GM12864 (cell line): Measurements from ENCODE around the gene DNAH17.

ENCODE experiments used
- DNase-seq: peaks from one replicate; pipeline ENCODE4 v3.0.0-alpha.2; 2011; ENCODE audit warnings: low read depth
- H3K4me3 ChIP-seq: 2 replicates; pipeline ENCODE4 v1.5.1; 2011; ENCODE audit warnings: mild to moderate bottlenecking, low read depth, low read length, control low read depth
- TF ChIP-seq, protein P1 (sequence below): IDR thresholded peaks from 2 replicates; pipeline ENCODE4 v1.5.1; 2011; ENCODE audit warnings: low read depth, mild to moderate bottlenecking, moderate library complexity, low read length, control low read depth, inconsistent platforms; ENCODE audit errors: missing control alignments

DNAH17 gene

DNA sequence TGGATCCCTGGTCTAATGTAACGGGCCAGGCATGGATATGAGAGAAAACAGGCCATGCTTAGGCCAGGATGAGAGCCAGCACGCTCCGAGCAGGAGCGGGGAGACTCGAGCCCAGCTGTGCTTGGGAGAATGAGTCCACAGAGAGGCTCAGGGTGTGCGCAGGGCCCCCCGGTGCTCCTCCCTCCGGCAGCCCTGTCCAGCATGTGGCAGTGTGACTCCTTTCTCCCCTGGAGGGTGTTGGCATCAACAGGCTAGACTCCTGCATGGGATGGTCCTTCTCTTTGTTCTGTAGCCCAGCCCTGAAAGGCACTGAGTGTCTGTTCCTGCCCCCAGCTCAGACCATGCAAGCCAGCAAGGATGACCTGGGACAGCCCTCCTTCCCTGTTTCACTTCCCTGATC is 175.3 kb downstream of the DNAH17 start:
- no peak for DNase-seq
- H3K4me3 ChIP-seq = no peak overlapping the region
- TF ChIP-seq, protein P1, sequence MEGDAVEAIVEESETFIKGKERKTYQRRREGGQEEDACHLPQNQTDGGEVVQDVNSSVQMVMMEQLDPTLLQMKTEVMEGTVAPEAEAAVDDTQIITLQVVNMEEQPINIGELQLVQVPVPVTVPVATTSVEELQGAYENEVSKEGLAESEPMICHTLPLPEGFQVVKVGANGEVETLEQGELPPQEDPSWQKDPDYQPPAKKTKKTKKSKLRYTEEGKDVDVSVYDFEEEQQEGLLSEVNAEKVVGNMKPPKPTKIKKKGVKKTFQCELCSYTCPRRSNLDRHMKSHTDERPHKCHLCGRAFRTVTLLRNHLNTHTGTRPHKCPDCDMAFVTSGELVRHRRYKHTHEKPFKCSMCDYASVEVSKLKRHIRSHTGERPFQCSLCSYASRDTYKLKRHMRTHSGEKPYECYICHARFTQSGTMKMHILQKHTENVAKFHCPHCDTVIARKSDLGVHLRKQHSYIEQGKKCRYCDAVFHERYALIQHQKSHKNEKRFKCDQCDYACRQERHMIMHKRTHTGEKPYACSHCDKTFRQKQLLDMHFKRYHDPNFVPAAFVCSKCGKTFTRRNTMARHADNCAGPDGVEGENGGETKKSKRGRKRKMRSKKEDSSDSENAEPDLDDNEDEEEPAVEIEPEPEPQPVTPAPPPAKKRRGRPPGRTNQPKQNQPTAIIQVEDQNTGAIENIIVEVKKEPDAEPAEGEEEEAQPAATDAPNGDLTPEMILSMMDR = no peak

DNA sequence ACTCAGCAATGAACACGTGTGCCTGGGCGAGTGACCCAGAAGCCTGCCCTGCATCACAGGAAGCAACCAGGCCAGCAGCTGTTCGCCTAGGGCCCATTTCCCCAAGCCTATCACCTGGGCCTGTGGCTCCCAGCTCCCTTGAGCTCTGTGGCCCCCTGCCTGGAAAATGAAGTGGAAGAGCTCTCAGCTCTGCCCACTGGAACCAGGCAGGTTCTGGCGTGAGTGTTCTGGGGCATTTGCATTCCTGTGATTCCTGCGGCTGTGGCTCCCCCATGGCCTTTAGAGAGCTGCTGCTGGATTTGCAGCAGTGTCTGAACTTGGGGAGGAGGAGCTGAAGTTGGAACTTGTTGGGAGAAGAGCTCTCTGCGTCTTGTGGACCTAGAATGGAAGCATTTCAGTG is 175.9 kb downstream of the DNAH17 start:
- no peak for DNase-seq
- no peak overlapping the region for H3K4me3 ChIP-seq
- TF ChIP-seq, protein P1 = no peak

DNA sequence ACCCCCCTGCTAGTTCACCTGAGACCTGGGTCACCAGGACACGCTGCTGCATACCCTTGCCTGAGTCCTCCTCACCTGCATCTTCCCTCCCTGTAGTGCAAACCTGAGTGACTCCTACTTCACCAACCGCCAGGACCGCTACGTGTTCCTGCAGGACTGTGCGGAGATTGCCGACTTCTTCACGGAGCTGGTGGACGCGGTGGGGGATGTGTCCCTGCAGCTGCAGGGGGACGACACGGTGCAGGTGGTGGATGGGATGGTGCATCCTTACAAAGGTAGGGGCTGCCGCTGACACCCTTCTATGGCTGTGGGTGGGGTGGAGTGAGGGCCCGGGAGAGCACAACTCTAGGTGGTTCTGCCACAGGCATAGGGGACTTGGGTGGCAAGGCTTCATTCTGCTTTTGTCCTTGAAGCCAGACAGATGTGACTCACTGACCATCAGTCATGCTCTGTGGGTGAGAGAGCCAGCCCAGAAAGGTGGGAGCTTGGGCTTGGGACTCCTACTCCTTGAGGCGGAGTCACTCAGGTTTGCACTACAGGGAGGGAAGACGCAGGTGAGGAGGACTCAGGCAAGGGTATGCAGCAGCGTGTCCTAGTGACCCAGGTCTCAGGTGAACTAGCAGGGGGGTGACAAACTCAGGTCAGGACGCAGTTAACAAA is 176.5 kb downstream of the DNAH17 start:
- no peak overlapping the region for H3K4me3 ChIP-seq
- TF ChIP-seq, protein P1 = no peak
- DNase-seq = no peak

DNA sequence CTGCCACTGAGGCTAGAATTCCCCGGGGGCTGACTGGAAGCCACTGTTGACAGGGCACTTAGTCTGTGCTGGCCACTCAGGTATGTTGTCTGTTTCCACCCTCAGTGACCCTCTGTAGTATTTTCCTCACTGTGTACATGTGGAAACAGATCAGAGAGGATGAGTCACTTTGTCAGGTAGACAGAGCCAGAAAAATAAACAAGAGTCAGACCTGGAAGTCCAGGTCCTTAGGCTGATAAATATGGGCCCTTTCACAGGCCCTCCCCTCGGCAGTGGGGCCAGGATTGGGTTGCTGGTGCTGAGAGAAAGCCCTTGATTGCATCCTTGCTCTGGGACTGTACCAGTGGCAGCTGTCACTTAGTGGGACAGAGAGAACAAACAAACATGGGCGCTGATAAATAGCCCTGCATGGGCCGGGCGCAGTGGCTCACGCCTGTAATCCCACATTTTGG is 177.5 kb downstream of the DNAH17 start:
- DNase-seq = no peak
- no peak overlapping the region for H3K4me3 ChIP-seq
- TF ChIP-seq, protein P1 = no peak

DNA sequence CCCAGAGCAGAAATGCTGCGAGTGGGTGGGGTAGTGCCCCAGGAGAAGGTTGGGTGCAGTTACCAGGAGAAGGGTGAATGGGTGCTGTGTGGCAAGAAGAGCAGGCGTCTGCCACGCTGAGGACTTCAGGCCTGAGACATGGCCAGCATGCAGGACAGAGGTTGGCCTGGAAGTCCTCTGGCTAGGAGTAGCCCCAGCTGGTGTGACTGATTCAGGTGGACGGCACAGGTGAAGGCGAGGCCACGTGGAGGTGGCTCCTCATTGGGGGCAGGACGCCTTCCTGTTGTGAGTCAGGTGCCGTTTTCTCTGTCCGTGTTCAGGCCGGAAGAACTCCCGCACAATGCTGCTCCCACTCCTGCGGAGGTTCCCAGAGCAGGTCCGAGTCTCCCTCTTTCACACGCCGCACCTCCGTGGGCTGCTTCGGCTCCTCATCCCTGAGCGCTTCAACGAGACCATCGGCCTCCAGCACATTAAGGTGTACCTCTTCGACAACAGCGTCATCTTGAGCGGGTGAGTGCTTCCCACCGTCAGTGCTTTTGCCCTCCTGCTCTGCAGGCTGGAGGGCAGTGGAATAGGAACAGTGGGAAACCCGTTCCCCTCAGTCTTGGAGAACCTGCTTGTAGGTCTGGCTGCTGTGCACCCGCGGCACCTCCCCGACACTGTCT is 178.0 kb downstream of the DNAH17 start:
- no peak overlapping the region for H3K4me3 ChIP-seq
- no peak for DNase-seq
- TF ChIP-seq, protein P1 = no peak

DNA sequence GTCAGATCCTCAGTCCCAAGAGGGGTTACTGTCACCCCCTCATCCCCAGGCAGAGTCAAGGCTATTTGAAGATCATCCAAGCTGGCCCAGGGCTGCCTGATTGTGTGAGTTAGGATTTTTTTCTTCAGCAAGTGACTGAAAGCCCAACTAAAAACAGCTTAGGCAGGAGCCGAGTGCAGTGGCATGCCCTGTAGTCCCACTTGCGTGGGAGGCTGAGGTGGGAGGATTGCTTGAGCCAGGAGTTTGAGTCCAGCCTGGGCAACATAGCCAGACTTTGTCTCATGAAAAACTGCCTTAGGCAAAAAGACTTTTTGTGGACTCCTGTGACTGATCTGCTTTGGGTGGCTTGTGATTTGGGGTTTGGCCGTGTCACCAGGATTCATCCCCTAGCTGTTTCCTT is 178.8 kb downstream of the DNAH17 start:
- H3K4me3 ChIP-seq = no peak overlapping the region
- DNase-seq = no peak
- TF ChIP-seq, protein P1 = no peak

DNA sequence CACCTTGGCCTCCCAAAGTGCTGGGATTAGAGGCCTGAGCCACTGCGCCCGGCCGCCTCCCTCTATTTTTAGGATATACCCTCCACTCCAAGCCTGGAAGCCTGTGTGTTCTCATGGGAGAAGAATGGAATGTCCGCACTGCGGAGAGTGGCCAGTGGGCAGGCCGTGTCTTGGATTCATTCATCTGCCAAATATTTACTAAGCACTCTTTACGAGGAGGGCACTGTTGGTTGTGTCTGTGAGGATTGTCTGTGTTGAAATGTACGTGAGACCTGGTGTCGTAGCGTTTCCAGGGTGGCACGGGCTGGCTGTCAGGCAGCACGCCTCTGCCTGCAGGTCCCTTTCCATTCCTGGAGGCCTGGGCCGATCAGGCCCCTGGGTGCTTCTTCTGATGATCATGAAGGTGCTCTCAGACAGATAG is 179.5 kb downstream of the DNAH17 start:
- TF ChIP-seq, protein P1 = no peak
- H3K4me3 ChIP-seq = no peak overlapping the region
- DNase-seq = no peak
